GM12878 (cell line): ENCODE data around the gene EHBP1. TPM values are rescaled to one million over a fixed set of nuclear protein-coding genes. Genes with fewer than 3 reads are reported as not detected.
A peak's percentile ranks its signal among the peaks of the same experiment; 100 is the strongest.

ENCODE experiments used
- ATAC-seq: fragments of 200-7000 bp; cut with Tn5 transposase; 3 replicates; pipeline ENCODE4 v1.9.1; 2020; ENCODE audit warnings: mild to moderate bottlenecking, moderate library complexity
- BruUV-seq: library from RNA; stranded (reverse); fragments of 400-500 nt; replicated peaks from 2 replicates; lab custom pipeline; 2021; lab: Mats Ljungman, UMichigan
- CTCF ChIA-PET: fragments of 300-600 bp; sonication (Branson Sonifier 250); formaldehyde crosslinking; extraction: SDS; loops from one replicate; lab custom pipeline; 2021; ENCODE audit warnings: inconsistent platforms; lab: Yijun Ruan, JAX
- POLR2A ChIA-PET: fragments of 350-600 bp; formaldehyde crosslinking; extraction: SDS; loops from one replicate; lab custom pipeline; 2021; ENCODE audit warnings: inconsistent platforms; lab: Charles Lee
- RAD21 ChIA-PET: fragments of 300-600 bp; sonication (Branson Sonifier 250); formaldehyde crosslinking; loops from one replicate; lab custom pipeline; 2023; ENCODE audit warnings: antibody characterized with exemption; ENCODE audit not compliant: unreplicated experiment; lab: Charles Lee
- SMC1A ChIA-PET: fragments of 300-600 bp; sonication (Branson Sonifier 250); formaldehyde crosslinking; loops from one replicate; lab custom pipeline; 2023; ENCODE audit not compliant: unreplicated experiment, uncharacterized antibody; lab: Charles Lee
- DNase-seq: peaks from one replicate; pipeline ENCODE4 v3.0.0-alpha.2; 2011; ENCODE audit warnings: low read depth, low spot score
- FAIRE-seq: peaks from 3 replicates; lab custom pipeline; 2011; peaks lifted over from hg19 to GRCh38; lab: Jason Lieb, UNC
- H2AFZ ChIP-seq: 2 replicates; pipeline ENCODE4 v1.6.0; 2011; ENCODE audit warnings: low read depth, low read length, control low read depth; ENCODE audit not compliant: control insufficient read depth
- H3K27ac ChIP-seq: 2 replicates; pipeline ENCODE4 v1.5.1; 2011; ENCODE audit warnings: control low read depth; ENCODE audit not compliant: control insufficient read depth, insufficient read depth
- H3K27me3 ChIP-seq, 2 experiments: replicated peaks in 1 of 2; 2 replicates each; pipeline versions ENCODE4 v1.6.0 to v1.6.1; 2011; ENCODE audit warnings: low read length in 1 of 2; ENCODE audit not compliant: control insufficient read depth in 2 of 2, insufficient read depth in 2 of 2
- H3K36me3 ChIP-seq, 2 experiments: 2 replicates each; pipeline ENCODE4 v1.5.1; 2011; ENCODE audit warnings: low read length in 1 of 2; ENCODE audit not compliant: control insufficient read depth in 2 of 2, insufficient read depth in 2 of 2
- H3K4me1 ChIP-seq: 2 replicates; pipeline ENCODE4 v1.6.1; 2011; ENCODE audit warnings: mild to moderate bottlenecking, low read length, moderate library complexity, mixed read lengths; ENCODE audit not compliant: control insufficient read depth, insufficient read depth
- H3K4me2 ChIP-seq: 2 replicates; pipeline ENCODE4 v1.6.0; 2011; ENCODE audit warnings: control low read depth; ENCODE audit not compliant: control insufficient read depth, insufficient read depth
- H3K4me3 ChIP-seq: fragments of 200-600 bp; sonication (generic); 2 replicates; pipeline ENCODE4 v1.5.1; 2016
- H3K79me2 ChIP-seq: 2 replicates; pipeline ENCODE4 v1.6.0; 2011; ENCODE audit warnings: low read length; ENCODE audit not compliant: control insufficient read depth, insufficient read depth
- H3K9ac ChIP-seq: 2 replicates; pipeline ENCODE4 v1.8.0; 2011; ENCODE audit warnings: low read length, control low read depth, mixed read lengths; ENCODE audit not compliant: control insufficient read depth, insufficient read depth
- H3K9me3 ChIP-seq: replicated peaks from 3 replicates; pipeline ENCODE4 v1.5.1; 2011; ENCODE audit warnings: mild to moderate bottlenecking, low read length; ENCODE audit not compliant: control insufficient read depth, insufficient read depth
- H4K20me1 ChIP-seq: 2 replicates; pipeline ENCODE4 v1.6.0; 2011; ENCODE audit not compliant: control insufficient read depth, insufficient read depth
- CTCF ChIP-seq, 3 experiments: IDR thresholded peaks in 2 of 3; conservative IDR thresholded peaks in 1 of 3; 2 replicates each; pipeline ENCODE4 v1.5.1; 2011; ENCODE audit warnings: low read depth in 3 of 3, low read length in 3 of 3, mild to moderate bottlenecking in 3 of 3, control low read depth in 2 of 3, moderate library complexity in 2 of 3, inconsistent platforms in 1 of 3, mixed read lengths in 1 of 3; ENCODE audit not compliant: control insufficient read depth in 2 of 3, insufficient read depth in 1 of 3; ENCODE audit errors: extremely low read depth in 1 of 3
- FOS ChIP-seq: IDR thresholded peaks from 3 replicates; pipeline ENCODE4 v1.6.1; 2011; ENCODE audit warnings: borderline replicate concordance; ENCODE audit not compliant: insufficient read length; ENCODE audit errors: extremely low read depth
- WGBS: methylation state at CpG from one replicate; pipeline ENCODE4 v1.1.6; 2016; ENCODE audit warnings: low lambda C conversion rate; ENCODE audit not compliant: insufficient replicate concordance, insufficient coverage; ENCODE audit errors: missing lambda C conversion rate; 5-methylcytosine and 5-hydroxymethylcytosine counted together
- in situ Hi-C: fragments of 300-500 bp; cut with MboI; formaldehyde crosslinking; loops from 9 replicates; pipeline ENCODE4 v1.14.3; 2018; ENCODE audit warnings: mixed read lengths
- intact Hi-C: fragments of 100-400 bp; cut with micrococcal nuclease; formaldehyde crosslinking; loops from one replicate; pipeline ENCODE4 v1.14.2; 2022; ENCODE audit not compliant: unreplicated experiment
- polyA plus RNA-seq, 11 experiments: library from polyadenylated mRNA; depleted of rRNA in 4 of 11; unstranded in 6 of 11; stranded (reverse) in 5 of 11; fragments of >200 nt; fragmentation: Nextera tagmentation in 4 of 11; fragmentation: Illumina TruSeq in 1 of 11; extraction: Ambion mirVana in 4 of 11; extraction: Trizol in 1 of 11; gene quantifications; 1 replicate in 1 of 11; 2 replicates in 10 of 11; pipeline versions ENCODE4 v1.2.1 to v1.2.3, GENCODE V29; 2011 to 2016; ENCODE audit warnings: inconsistent platforms in 2 of 11, missing spikeins in 2 of 11, low read depth in 1 of 11
- total RNA-seq, 4 experiments: library from RNA; depleted of rRNA in 3 of 4; stranded (reverse); fragments of >200 nt in 3 of 4; fragmentation: Illumina TruSeq in 1 of 4; extraction: Trizol in 1 of 4; gene quantifications; 2 replicates each; pipeline versions ENCODE4 v1.2.1 to v1.2.3, GENCODE V29; 2013 to 2021

The EHBP1 gene
- total and polyA plus RNA-seq, 10 of the 15 experiments (the other 5 are each of a cell fraction or from before 2014, with no cell fraction given) = 5.7 to 26.1 (median 13.6) TPM

- TF ChIP-seq CTCF (IDR thresholded peaks at IDR 0.05 in 2 of 3, conservative IDR thresholded peaks at IDR 0.05 in 1 of 3; ENCODE audit: control insufficient read depth in 2 of 3, extremely low read depth in 1 of 3, insufficient read depth in 1 of 3, low read depth in 3 of 3, low read length in 3 of 3) = peak in 2 of 3 experiments; percentile 15 to 24; a peak in 1 of 6 replicates
- TF ChIP-seq FOS = no peak
- no peaks in the 10 kb centered on the region; the same call in 1 of the 2 replicates for H3K79me2 ChIP-seq
- POLR2A ChIA-PET = interaction anchor here (1.1 kb wide), 1 partner anchor 10 kb away, joined by 3 read pairs; no protein-coding TSS in a partner anchor
- RAD21 ChIA-PET = interaction anchor here (0.7 to 1.4 kb wide), 2 partner anchors 10 kb away, joined by 3 to 4 read pairs; no protein-coding TSS in a partner anchor
- peak overlapping the region; percentile 11; the same call in 1 of the 2 replicates for H2AFZ ChIP-seq
- H3K36me3 ChIP-seq = no peaks in the 10 kb centered on the region; a peak in 1 of 4 replicates
- WGBS = 83% methylated on average over 4 of the region's 4 CpGs
- peak overlapping the region; percentile 33; the same call in 1 of the 2 replicates for H3K27ac ChIP-seq
- in situ Hi-C loops (no loop called here), intact Hi-C loops (no loop called here)
- CTCF ChIA-PET = interaction anchor here (1.6 to 2.1 kb wide), 3 partner anchors 9 to 15 kb away, joined by 3 to 6 read pairs (median 5); no protein-coding TSS in a partner anchor
- ATAC-seq (peak; percentile 78), DNase-seq (no peak), FAIRE-seq (no peak)
- no peak overlapping the region; the same call in 1 of the 2 replicates for H3K9ac ChIP-seq
- 0 out of 2 replicates have a peak overlapping the region, but pooled peaks have one; percentile 5 for H3K4me2 ChIP-seq
- no TSS peak for BruUV-seq
- no peaks in the 10 kb centered on the region; the same call in 2 of the 3 replicates for H3K9me3 ChIP-seq
- no peak overlapping the region for H3K4me3 ChIP-seq
- no peaks in the 10 kb centered on the region; the same call in 1 of the 2 replicates for H3K4me1 ChIP-seq
- no peaks in the 10 kb centered on the region for H3K27me3 ChIP-seq
- no peaks in the 10 kb centered on the region for H4K20me1 ChIP-seq
- SMC1A ChIA-PET = interaction anchor here (0.7 to 2.2 kb wide), 4 partner anchors 10 to 34 kb away, joined by 3 to 10 read pairs (median 3); no protein-coding TSS in a partner anchor
Measured at GRCh38 chr2:62801814-62802523, 96.5 kb downstream of the EHBP1 start.
